Activated CD4-positive, alpha-beta T cell treated with anti-CD3 and anti-CD28 coated beads, Interleukin-2, amount 10 ng/mL, durations not matched to agents 24 days and 14 days (primary cell): ENCODE measurements around the gene HNRNPA1L2. TPM values are rescaled to one million over a fixed set of nuclear protein-coding genes. Genes with fewer than 3 reads are reported as not detected.
"Not testable (repeated sequence)": the region's sequence is repeated elsewhere in the genome, so short reads cannot be mapped to it uniquely, and the experiment has no call there.

Experiments used
- DNase-seq: peaks from one replicate; pipeline ENCODE4 v3.0.0; 2022
- H3K27ac Mint-ChIP-seq: one replicate; pipeline ENCODE4 v1.8.0; 2022; ENCODE audit warnings: mild to moderate bottlenecking, mixed read lengths
- H3K27me3 Mint-ChIP-seq: one replicate; pipeline ENCODE4 v1.8.0; 2022; ENCODE audit warnings: mixed read lengths
- H3K36me3 Mint-ChIP-seq: one replicate; pipeline ENCODE4 v1.8.0; 2022; ENCODE audit warnings: low read depth, mild to moderate bottlenecking, mixed read lengths
- H3K4me1 Mint-ChIP-seq: one replicate; pipeline ENCODE4 v1.8.0; 2021; ENCODE audit warnings: mixed read lengths
- H3K4me3 Mint-ChIP-seq: one replicate; pipeline ENCODE4 v1.8.0; 2022; ENCODE audit warnings: mild to moderate bottlenecking, moderate library complexity, mixed read lengths
- H3K9me3 Mint-ChIP-seq: one replicate; pipeline ENCODE4 v1.8.0; 2021; ENCODE audit warnings: mixed read lengths
- intact Hi-C: fragments of 100-400 bp; cut with micrococcal nuclease; formaldehyde crosslinking; loops from one replicate; pipeline ENCODE4 v1.15.1; 2023
- total RNA-seq: library from RNA; stranded (reverse); gene quantifications from 2 replicates; pipeline ENCODE4 v1.2.3, GENCODE V29; 2022

The HNRNPA1L2 gene
- total RNA-seq, 1 donor from 2014 or later = 8.9 TPM

GRCh38 chr13:52615134-52615801, 27.0 kb upstream of the HNRNPA1L2 start:
- H3K4me3 Mint-ChIP-seq = peak overlapping the region; percentile 68
- intact Hi-C loops = loop anchor here (5.0 to 10.0 kb wide), 2 partner anchors 232 to 420 kb away; partner anchors contain the start of gene PCDH8
- no peak for DNase-seq
- peak overlapping the region; percentile 34 for H3K27ac Mint-ChIP-seq
- H3K4me1 Mint-ChIP-seq = peaks cover 14% of the 10 kb centered on the region
- peaks cover 3% of the 10 kb centered on the region for H3K9me3 Mint-ChIP-seq
- peaks cover 2% of the 10 kb centered on the region for H3K36me3 Mint-ChIP-seq
- H3K27me3 Mint-ChIP-seq = peaks cover 11% of the 10 kb centered on the region

- DNase-seq = peak; percentile 62
- intact Hi-C loops = loop anchor here (5.0 to 10.0 kb wide), 2 partner anchors 231 to 421 kb away; partner anchors contain the start of gene PCDH8
- Mint-ChIP-seq H3K4me1 (peaks cover 14% of the 10 kb centered on the region), H3K27me3 (peaks cover 11% of the 10 kb centered on the region), H3K9me3 (peaks cover 3% of the 10 kb centered on the region), H3K36me3 (peaks cover 2% of the 10 kb centered on the region), H3K27ac (peak overlapping the region; percentile 45), H3K4me3 (peak overlapping the region; percentile 94)
Measured at GRCh38 chr13:52615812-52616211, 26.4 kb upstream of the HNRNPA1L2 start.

- peak; percentile 95 for DNase-seq
- intact Hi-C loops = loop anchor here (1.0 to 10.0 kb wide), 4 partner anchors 35 to 423 kb away; partner anchors contain the start of genes CKAP2, PCDH8 and SUGT1
- H3K27me3 Mint-ChIP-seq = peaks cover 9% of the 10 kb centered on the region
- H3K4me3 Mint-ChIP-seq = peak overlapping the region; percentile 94
- H3K4me1 Mint-ChIP-seq = peaks cover 14% of the 10 kb centered on the region
- H3K9me3 Mint-ChIP-seq = peaks cover 3% of the 10 kb centered on the region
- H3K36me3 Mint-ChIP-seq = peaks cover 5% of the 10 kb centered on the region
- peak overlapping the region; percentile 94 for H3K27ac Mint-ChIP-seq
Measured at GRCh38 chr13:52617070-52618060, 24.9 kb upstream of the HNRNPA1L2 start.

GRCh38 chr13:52631083-52631690, 11.0 kb upstream of the HNRNPA1L2 start:
- H3K4me3 Mint-ChIP-seq, H3K27ac Mint-ChIP-seq, H3K4me1 Mint-ChIP-seq, H3K27me3 Mint-ChIP-seq, H3K9me3 Mint-ChIP-seq, DNase-seq, intact Hi-C loops: not testable (repeated sequence)
- peaks cover 28% of the 10 kb centered on the region for H3K36me3 Mint-ChIP-seq

- Mint-ChIP-seq H3K9me3 (no peaks in the 10 kb centered on the region), H3K27me3 (no peaks in the 10 kb centered on the region), H3K4me3 (no peak overlapping the region), H3K27ac (no peak overlapping the region), H3K36me3 (peaks cover 42% of the 10 kb centered on the region), H3K4me1 (peaks cover 2% of the 10 kb centered on the region)
- intact Hi-C loops = no loop called here
- no peak for DNase-seq
Measured at GRCh38 chr13:52638666-52639328, 3.4 kb upstream of the HNRNPA1L2 start.

GRCh38 chr13:52644108-52644507, 1.9 kb downstream of the HNRNPA1L2 start:
- no peak overlapping the region for H3K27ac Mint-ChIP-seq
- no peak overlapping the region for H3K4me3 Mint-ChIP-seq

GRCh38 chr13:52646967-52647366, 4.7 kb downstream of the HNRNPA1L2 start:
- Mint-ChIP-seq H3K9me3 (no peaks in the 10 kb centered on the region), H3K27me3 (no peaks in the 10 kb centered on the region), H3K27ac (no peak overlapping the region), H3K36me3 (peaks cover 29% of the 10 kb centered on the region), H3K4me3 (no peak overlapping the region), H3K4me1 (peaks cover 11% of the 10 kb centered on the region)
- intact Hi-C loops = no loop called here
- DNase-seq = no peak

More at GRCh38 chr13:52644108-52644507, 1.9 kb downstream of the HNRNPA1L2 start:
- Mint-ChIP-seq H3K9me3 (no peaks in the 10 kb centered on the region), H3K27me3 (no peaks in the 10 kb centered on the region), H3K4me1 (peaks cover 2% of the 10 kb centered on the region), H3K36me3 (peaks cover 38% of the 10 kb centered on the region)
- DNase-seq = no peak
- intact Hi-C loops = no loop called here

- Mint-ChIP-seq H3K27me3 (no peaks in the 10 kb centered on the region), H3K27ac (no peak overlapping the region), H3K4me1 (peaks cover 17% of the 10 kb centered on the region), H3K9me3 (no peaks in the 10 kb centered on the region), H3K4me3 (no peak overlapping the region), H3K36me3 (peaks cover 20% of the 10 kb centered on the region)
- DNase-seq = no peak
- intact Hi-C loops = loop anchor here (5.0 kb wide), 3 partner anchors 157 to 638 kb away; partner anchors contain the start of genes ALG11 and ATP7B
Measured at GRCh38 chr13:52650731-52651130, 8.5 kb downstream of the HNRNPA1L2 start.

GRCh38 chr13:52651897-52652195, 9.6 kb downstream of the HNRNPA1L2 start:
- intact Hi-C loops = loop anchor here (1.0 to 5.0 kb wide), 9 partner anchors 35 to 1199 kb away; partner anchors contain the start of genes ALG11, ATP7B, CKAP2 and INTS6
- H3K4me1 Mint-ChIP-seq = peaks cover 15% of the 10 kb centered on the region
- DNase-seq = no peak
- no peaks in the 10 kb centered on the region for H3K9me3 Mint-ChIP-seq
- H3K36me3 Mint-ChIP-seq = peaks cover 18% of the 10 kb centered on the region
- no peak overlapping the region for H3K27ac Mint-ChIP-seq
- no peak overlapping the region for H3K4me3 Mint-ChIP-seq
- no peaks in the 10 kb centered on the region for H3K27me3 Mint-ChIP-seq

GRCh38 chr13:52652196-52652979, 10.2 kb downstream of the HNRNPA1L2 start, which contains the start of gene SUGT1:
SUGT1 (plus strand) TSS chr13:52652836; CDS start chr13:52652921, 85 bp downstream.
- Mint-ChIP-seq H3K36me3 (peaks cover 18% of the 10 kb centered on the region), H3K4me3 (no peak within 1 kb of the TSS), H3K9me3 (no peaks in the 10 kb centered on the region), H3K27me3 (no peaks in the 10 kb centered on the region), H3K4me1 (peaks cover 15% of the 10 kb centered on the region), H3K27ac (no peak within 1 kb of the TSS)
- peak; percentile 98 for DNase-seq
- intact Hi-C loops = loop anchor here (1.0 to 5.0 kb wide), 9 partner anchors 35 to 1200 kb away; partner anchors contain the start of genes ALG11, ATP7B, CKAP2 and INTS6

- peaks cover 15% of the 10 kb centered on the region for H3K4me1 Mint-ChIP-seq
- no peaks in the 10 kb centered on the region for H3K9me3 Mint-ChIP-seq
- H3K4me3 Mint-ChIP-seq = no peak overlapping the region
- no peak for DNase-seq
- H3K27ac Mint-ChIP-seq = no peak overlapping the region
- H3K27me3 Mint-ChIP-seq = no peaks in the 10 kb centered on the region
- intact Hi-C loops = loop anchor here (1.0 to 5.0 kb wide), 9 partner anchors 36 to 1200 kb away; partner anchors contain the start of genes ALG11, ATP7B, CKAP2 and INTS6
- H3K36me3 Mint-ChIP-seq = peaks cover 18% of the 10 kb centered on the region
Measured at GRCh38 chr13:52652980-52653303, 10.7 kb downstream of the HNRNPA1L2 start.

GRCh38 chr13:52659340-52659739, 17.1 kb downstream of the HNRNPA1L2 start:
- no peak for DNase-seq
- intact Hi-C loops = no loop called here
- Mint-ChIP-seq H3K9me3 (no peaks in the 10 kb centered on the region), H3K36me3 (peaks cover 29% of the 10 kb centered on the region), H3K27ac (no peak overlapping the region), H3K4me1 (peaks cover 5% of the 10 kb centered on the region), H3K27me3 (no peaks in the 10 kb centered on the region), H3K4me3 (no peak overlapping the region)
